Stimulated activated CD8-positive, alpha-beta memory T cell treated with anti-CD3 and anti-CD28 coated beads, Interleukin-7, amount 100 ng/mL, for 24 hours (primary cell): ENCODE results near the gene TSPEAR.
"Not testable (repeated sequence)": the region's sequence is repeated elsewhere in the genome, so short reads cannot be mapped to it uniquely, and the experiment has no call there.

ENCODE experiments used
- DNase-seq: peaks from one replicate; pipeline ENCODE4 v3.0.0-alpha.2; 2020; ENCODE audit warnings: low read depth

The TSPEAR gene

GRCh38 chr21:44568667-44569556 lies 142.5 kb downstream of the TSPEAR start:
- no peak for DNase-seq

GRCh38 chr21:44568261-44568660 lies 143.1 kb downstream of the TSPEAR start:
- no peak for DNase-seq

GRCh38 chr21:44567481-44568171 lies 143.7 kb downstream of the TSPEAR start:
- DNase-seq: no peak

- no peak for DNase-seq
Observed at GRCh38 chr21:44566403-44566802, 145.0 kb downstream of the TSPEAR start.

- DNase-seq: no peak
Observed at GRCh38 chr21:44564886-44565598, 146.3 kb downstream of the TSPEAR start.

- no peak for DNase-seq
Observed at GRCh38 chr21:44564099-44564498, 147.3 kb downstream of the TSPEAR start.

- DNase-seq: no peak
Observed at GRCh38 chr21:44558695-44559094, 152.7 kb downstream of the TSPEAR start, which contains the start of gene KRTAP10-3. KRTAP10-3 (minus strand) TSS chr21:44558795; CDS start chr21:44558715, 80 bp downstream.

GRCh38 chr21:44558329-44558675 lies 153.1 kb downstream of the TSPEAR start:
- DNase-seq: not testable (repeated sequence)

GRCh38 chr21:44557491-44558328 lies 153.7 kb downstream of the TSPEAR start:
- no peak for DNase-seq

GRCh38 chr21:44556879-44557278 lies 154.5 kb downstream of the TSPEAR start:
- DNase-seq: no peak

- no peak for DNase-seq
Observed at GRCh38 chr21:44555200-44555875, 156.0 kb downstream of the TSPEAR start.

GRCh38 chr21:44552681-44553080 lies 158.7 kb downstream of the TSPEAR start:
- no peak for DNase-seq

GRCh38 chr21:44552136-44552535 lies 159.2 kb downstream of the TSPEAR start:
- DNase-seq: no peak

- no peak for DNase-seq
Observed at GRCh38 chr21:44551340-44551961, 159.9 kb downstream of the TSPEAR start, which contains the start of gene KRTAP10-2. KRTAP10-2 (minus strand) TSS chr21:44551505; CDS start chr21:44551458, 47 bp downstream.

- no peak for DNase-seq
Observed at GRCh38 chr21:44550807-44551206, 160.6 kb downstream of the TSPEAR start.

- DNase-seq: not testable (repeated sequence)
Observed at GRCh38 chr21:44550285-44550684, 161.1 kb downstream of the TSPEAR start.

- no peak for DNase-seq
Observed at GRCh38 chr21:44549525-44550211, 161.7 kb downstream of the TSPEAR start.

GRCh38 chr21:44548922-44549321 lies 162.4 kb downstream of the TSPEAR start:
- DNase-seq: no peak

- no peak for DNase-seq
Observed at GRCh38 chr21:44548381-44548780, 163.0 kb downstream of the TSPEAR start.
